HepG2 (cell line): ENCODE measurements around the gene CIAO2B. TPM values are rescaled to one million over a fixed set of nuclear protein-coding genes. Genes with fewer than 3 reads are reported as not detected.

Source experiments
- BRF2 ChIP-seq: sonication (generic); formaldehyde crosslinking; IDR thresholded peaks from 2 replicates; pipeline ENCODE4 v1.8.1; 2022; ENCODE audit warnings: mild to moderate bottlenecking, missing genetic modification reagents
- CBX1 ChIP-seq: IDR thresholded peaks from one replicate; pipeline ENCODE4 v1.6.1; 2016; ENCODE audit warnings: antibody characterized with exemption, low read depth
- CREBL2 ChIP-seq: sonication (generic); formaldehyde crosslinking; IDR thresholded peaks from 2 replicates; pipeline ENCODE4 v1.8.1; 2023; ENCODE audit warnings: missing genetic modification reagents, mild to moderate bottlenecking, borderline replicate concordance
- DMTF1 ChIP-seq: sonication (generic); formaldehyde crosslinking; IDR thresholded peaks from 2 replicates; pipeline ENCODE4 v1.4.0; 2020; ENCODE audit warnings: mild to moderate bottlenecking, missing genetic modification reagents
- ELF4 ChIP-seq: sonication (generic); formaldehyde crosslinking; IDR thresholded peaks from 2 replicates; pipeline ENCODE4 v1.5.0; 2020; ENCODE audit warnings: missing genetic modification reagents, mild to moderate bottlenecking, moderate library complexity, borderline replicate concordance
- EZH2 ChIP-seq: conservative IDR thresholded peaks from 2 replicates; pipeline ENCODE4 v1.6.1; 2012; ENCODE audit warnings: mild to moderate bottlenecking, low read depth, low read length, moderate library complexity
- HDAC6 ChIP-seq: fragments of 200-600 bp; sonication (generic); IDR thresholded peaks from 2 replicates; pipeline ENCODE4 v1.7.0; 2017; ENCODE audit warnings: mild to moderate bottlenecking, antibody characterized with exemption, low read length, low read depth
- MEF2D ChIP-seq: sonication (generic); formaldehyde crosslinking; IDR thresholded peaks from 2 replicates; pipeline ENCODE4 v1.5.1; 2020; ENCODE audit warnings: mild to moderate bottlenecking, missing genetic modification reagents
- MYC ChIP-seq: sonication (generic); formaldehyde crosslinking; IDR thresholded peaks from 2 replicates; pipeline ENCODE4 v1.9.0; 2021; ENCODE audit warnings: missing genetic modification reagents, borderline replicate concordance
- NR2F1 ChIP-seq, 2 experiments: fragments of 450-650 bp in 1 of 2; formaldehyde crosslinking in 1 of 2; IDR thresholded peaks; 2 replicates each; pipeline versions ENCODE4 v1.5.0 to v1.6.1; 2016 to 2020; ENCODE audit warnings: mild to moderate bottlenecking in 1 of 2, missing compliant biosample characterization in 1 of 2, missing genetic modification reagents in 1 of 2, moderate library complexity in 1 of 2
- NR2F6 ChIP-seq, 2 experiments: IDR thresholded peaks; 2 replicates each; pipeline ENCODE4 v1.6.1; 2016; ENCODE audit warnings: antibody characterized with exemption in 1 of 2, mild to moderate bottlenecking in 1 of 2
- TEAD3 ChIP-seq: optimal IDR thresholded peaks from 2 replicates; pipeline ENCODE3; 2016; ENCODE audit warnings: borderline replicate concordance
- TERF1 ChIP-seq: sonication (generic); formaldehyde crosslinking; IDR thresholded peaks from 2 replicates; pipeline ENCODE4 v1.8.0; 2022; ENCODE audit warnings: mild to moderate bottlenecking, missing genetic modification reagents, moderate library complexity
- ZBTB1 ChIP-seq: sonication (generic); formaldehyde crosslinking; IDR thresholded peaks from 2 replicates; pipeline ENCODE4 v1.4.0; 2020; ENCODE audit warnings: missing genetic modification reagents, borderline replicate concordance
- ZBTB10 ChIP-seq: sonication (generic); formaldehyde crosslinking; IDR thresholded peaks from 2 replicates; pipeline ENCODE4 v1.4.0; 2020; ENCODE audit warnings: missing genetic modification reagents, borderline replicate concordance
- ZBTB14 ChIP-seq: sonication (generic); formaldehyde crosslinking; IDR thresholded peaks from 2 replicates; pipeline ENCODE4 v1.4.0; 2020; ENCODE audit warnings: missing genetic modification reagents
- ZFP36 ChIP-seq: fragments of 150-350 bp; IDR thresholded peaks from 2 replicates; pipeline ENCODE4 v1.6.1; 2018; ENCODE audit warnings: borderline replicate concordance, low read length, low read depth; ENCODE audit not compliant: partially characterized antibody
- ZFP36L2 ChIP-seq: sonication (generic); formaldehyde crosslinking; IDR thresholded peaks from 2 replicates; pipeline ENCODE4 v1.4.0; 2020; ENCODE audit warnings: missing genetic modification reagents
- ZNF17 ChIP-seq: sonication (generic); formaldehyde crosslinking; IDR thresholded peaks from 2 replicates; pipeline ENCODE4 v1.5.0; 2020; ENCODE audit warnings: mild to moderate bottlenecking, missing genetic modification reagents
- ZNF546 ChIP-seq: sonication (generic); formaldehyde crosslinking; conservative IDR thresholded peaks from 2 replicates; pipeline ENCODE4 v1.8.1; 2023; ENCODE audit warnings: mild to moderate bottlenecking, missing genetic modification reagents
- ZNF850 ChIP-seq: sonication (generic); formaldehyde crosslinking; conservative IDR thresholded peaks from 2 replicates; pipeline ENCODE4 v1.9.0; 2021; ENCODE audit warnings: mild to moderate bottlenecking, missing genetic modification reagents
- ZSCAN12 ChIP-seq: sonication (generic); formaldehyde crosslinking; IDR thresholded peaks from 2 replicates; pipeline ENCODE4 v1.9.0; 2021; ENCODE audit warnings: mild to moderate bottlenecking, missing genetic modification reagents
- polyA plus RNA-seq, 8 experiments: library from polyadenylated mRNA; depleted of rRNA in 3 of 8; stranded (reverse) in 7 of 8; unstranded in 1 of 8; fragments of >200 nt; fragmentation: Illumina TruSeq in 4 of 8; extraction: Trizol in 4 of 8; gene quantifications; 2 replicates each; pipeline versions ENCODE4 v1.2.1 to v1.2.3, GENCODE V29; 2011 to 2016; ENCODE audit warnings: low read depth in 4 of 8, missing spikeins in 1 of 8, mixed read lengths in 1 of 8; ENCODE audit not compliant: insufficient read depth in 1 of 8
- total RNA-seq, 5 experiments: library from RNA; depleted of rRNA; stranded (reverse); fragments of >200 nt; fragmentation: Illumina TruSeq; extraction: Trizol; gene quantifications; 2 replicates each; pipeline ENCODE4 v1.2.3, GENCODE V29; 2016; ENCODE audit warnings: low read depth in 1 of 5

The CIAO2B gene
- total and polyA plus RNA-seq, 2 of the 13 experiments (the other 11 are each of a cell fraction or from before 2014, with no cell fraction given), result 157 to 293 TPM

- TF ChIP-seq ZNF850 (CRISPR knock-in tag), result no peak
- TF ChIP-seq TEAD3 (CRISPR knock-in tag), result peak; percentile 11
- TF ChIP-seq CBX1, result no peak
- TF ChIP-seq ZBTB10 (CRISPR knock-in tag), result no peak
- no peak for TF ChIP-seq DMTF1 (CRISPR knock-in tag)
- TF ChIP-seq EZH2, result no peak
- no peak for TF ChIP-seq MYC (CRISPR knock-in tag)
- no peak for TF ChIP-seq ELF4 (CRISPR knock-in tag)
- TF ChIP-seq NR2F1 (CRISPR knock-in tag; IDR thresholded peaks at IDR 0.05), result no peak
- TF ChIP-seq ZFP36L2, result no peak
- no peak for TF ChIP-seq BRF2 (CRISPR knock-in tag)
- no peak for TF ChIP-seq ZNF546 (CRISPR knock-in tag)
- no peak for TF ChIP-seq TERF1
- no peak for TF ChIP-seq ZSCAN12 (CRISPR knock-in tag)
- TF ChIP-seq CREBL2 (CRISPR knock-in tag), result no peak
- TF ChIP-seq NR2F6 (IDR thresholded peaks at IDR 0.05), result no peak
- TF ChIP-seq NR2F6 (CRISPR knock-in tag; IDR thresholded peaks at IDR 0.05), result peak; percentile 61
- no peak for TF ChIP-seq MEF2D (CRISPR knock-in tag)
- peak; percentile 31 for TF ChIP-seq ZFP36
- TF ChIP-seq ZBTB14 (CRISPR knock-in tag), result no peak
- no peak for TF ChIP-seq ZNF17
- TF ChIP-seq ZBTB1 (CRISPR knock-in tag), result no peak
- TF ChIP-seq HDAC6, result no peak
Observed at GRCh38 chr16:66954097-66954659, 20.0 kb upstream of the CIAO2B start (continued).
